Measurements from ENCODE around the gene MRPS31. TPM values are rescaled to one million over a fixed set of nuclear protein-coding genes. Genes with fewer than 3 reads are reported as not detected.

MRPS31 gene
- total RNA-seq, 1 donor from 2014 or later = 31.3 TPM

GRCh38 chr13:40801255-40802217, 30.5 kb upstream of the MRPS31 start:
- no peak for TF ChIP-seq CTCF (IDR thresholded peaks at IDR 0.05; ENCODE audit: unreplicated experiment)
- H3K27ac Mint-ChIP-seq = no peak overlapping the region
- H3K27me3 Mint-ChIP-seq (ENCODE audit: low read depth) = no peaks in the 10 kb centered on the region
- H3K9me3 Mint-ChIP-seq = no peaks in the 10 kb centered on the region
- H3K4me3 Mint-ChIP-seq = no peak overlapping the region
- peaks cover 33% of the 10 kb centered on the region for H3K36me3 Mint-ChIP-seq
- H3K4me1 Mint-ChIP-seq = no peaks in the 10 kb centered on the region
- DNase-seq (ENCODE audit: low spot score in 2 of 2, unreplicated experiment in 2 of 2) = no peak

- H3K9me3 Mint-ChIP-seq = no peaks in the 10 kb centered on the region
- H3K27me3 Mint-ChIP-seq (ENCODE audit: low read depth) = no peaks in the 10 kb centered on the region
- peaks cover 34% of the 10 kb centered on the region for H3K36me3 Mint-ChIP-seq
- no peak for TF ChIP-seq CTCF (IDR thresholded peaks at IDR 0.05; ENCODE audit: unreplicated experiment)
- H3K27ac Mint-ChIP-seq = no peak overlapping the region
- no peak overlapping the region for H3K4me3 Mint-ChIP-seq
- H3K4me1 Mint-ChIP-seq = no peaks in the 10 kb centered on the region
- no peak for DNase-seq (ENCODE audit: low spot score in 2 of 2, unreplicated experiment in 2 of 2)
These were observed 29.6 kb upstream of the MRPS31 start for GRCh38 chr13:40800559-40800958.

GRCh38 chr13:40799508-40799907, 28.5 kb upstream of the MRPS31 start:
- DNase-seq (ENCODE audit: low spot score in 2 of 2, unreplicated experiment in 2 of 2) = no peak
- no peak for TF ChIP-seq CTCF (IDR thresholded peaks at IDR 0.05; ENCODE audit: unreplicated experiment)
- no peaks in the 10 kb centered on the region for H3K9me3 Mint-ChIP-seq
- H3K36me3 Mint-ChIP-seq = peaks cover 27% of the 10 kb centered on the region
- no peak overlapping the region for H3K27ac Mint-ChIP-seq
- H3K4me3 Mint-ChIP-seq = no peak overlapping the region
- no peaks in the 10 kb centered on the region for H3K4me1 Mint-ChIP-seq
- no peaks in the 10 kb centered on the region for H3K27me3 Mint-ChIP-seq (ENCODE audit: low read depth)

GRCh38 chr13:40798380-40798779, 27.4 kb upstream of the MRPS31 start:
- Mint-ChIP-seq H3K27me3 (ENCODE audit: low read depth) (no peaks in the 10 kb centered on the region), H3K27ac (no peak overlapping the region), H3K4me3 (no peak overlapping the region), H3K4me1 (no peaks in the 10 kb centered on the region), H3K36me3 (peaks cover 17% of the 10 kb centered on the region), H3K9me3 (no peaks in the 10 kb centered on the region)
- no peak for DNase-seq (ENCODE audit: low spot score in 2 of 2, unreplicated experiment in 2 of 2)
- no peak for TF ChIP-seq CTCF (IDR thresholded peaks at IDR 0.05; ENCODE audit: unreplicated experiment)

- Mint-ChIP-seq H3K27ac (no peak overlapping the region), H3K36me3 (peaks cover 15% of the 10 kb centered on the region), H3K4me3 (no peak overlapping the region), H3K9me3 (no peaks in the 10 kb centered on the region), H3K27me3 (ENCODE audit: low read depth) (no peaks in the 10 kb centered on the region), H3K4me1 (peaks cover 2% of the 10 kb centered on the region)
- DNase-seq (ENCODE audit: low spot score in 2 of 2, unreplicated experiment in 2 of 2) = no peak
- no peak for TF ChIP-seq CTCF (IDR thresholded peaks at IDR 0.05; ENCODE audit: unreplicated experiment)
These were observed 25.7 kb upstream of the MRPS31 start for GRCh38 chr13:40796649-40797048.
